Tongue (tissue), 3 donors: ENCODE measurements around the gene OR2L8. TPM values are rescaled to one million over a fixed set of nuclear protein-coding genes. Genes with fewer than 3 reads are reported as not detected.

ENCODE experiments used
- DNase-seq: peaks from one replicate; pipeline ENCODE4 v3.0.0-alpha.2; 2015
- small RNA-seq: library from RNA; depleted of rRNA; stranded (forward); fragments of <200 nt; gene quantifications from one replicate; pipeline ENCODE3, GENCODE V24; 2014; ENCODE audit warnings: low replicate concordance
- total RNA-seq: library from RNA; depleted of rRNA; stranded (reverse); fragments of >200 nt; gene quantifications from one replicate; pipeline ENCODE4 v1.2.3, GENCODE V29; 2014

The OR2L8 gene
- total RNA-seq, 1 donor from 2014 or later = not detected

- DNase-seq = no peak
Observed at GRCh38 chr1:247998811-247999210, 50.2 kb downstream of the OR2L8 start.

Small RNA genes within 50 kb of the gene (small RNA-seq; reads per million reads assigned to genes)
- gene RF00019 = not detected

Other genes with a start within 250 kb of the OR2L8 start
- gene OR6F1, start 232.2 kb upstream of the OR2L8 start, total RNA-seq = not detected
- gene OR14K1, start 210.2 kb upstream of the OR2L8 start, total RNA-seq = not detected
- not detected for gene OR14A2, start 200.7 kb upstream of the OR2L8 start, total RNA-seq
- not detected for gene OR1C1, start 188.3 kb upstream of the OR2L8 start, total RNA-seq
- gene OR14A16, start 124.7 kb upstream of the OR2L8 start, total RNA-seq = not detected
- not detected for gene OR11L1, start 107.0 kb upstream of the OR2L8 start, total RNA-seq
- 2.5 TPM for gene TRIM58, start 91.7 kb upstream of the OR2L8 start, total RNA-seq
- gene OR2W3, start 53.3 kb upstream of the OR2L8 start, total RNA-seq = 1.2 TPM
- not detected for gene OR2T8, start 28.6 kb upstream of the OR2L8 start, total RNA-seq
- not detected for gene OR2AJ1, start 24.0 kb upstream of the OR2L8 start, total RNA-seq
- gene OR2AK2, start 16.4 kb downstream of the OR2L8 start, total RNA-seq = not detected
- gene OR2L5, start 64.8 kb downstream of the OR2L8 start, total RNA-seq = not detected
- not detected for gene OR2L2, start 81.2 kb downstream of the OR2L8 start, total RNA-seq
- gene OR2L3, start 98.0 kb downstream of the OR2L8 start, total RNA-seq = 0.10 TPM
- not detected for gene OR2L13, start 146.3 kb downstream of the OR2L8 start, total RNA-seq
- not detected for gene OR2M5, start 196.3 kb downstream of the OR2L8 start, total RNA-seq
- gene OR2M2, start 226.0 kb downstream of the OR2L8 start, total RNA-seq = not detected
- gene OR2M3, start 248.4 kb downstream of the OR2L8 start, total RNA-seq = not detected